Mesenchymal stem cell (in vitro differentiated cells and primary cell): Measurements from ENCODE around the gene ACHE.
A peak's percentile ranks its signal among the peaks of the same experiment; 100 is the strongest.

Experiments
- DNase-seq: peaks from one replicate; pipeline ENCODE4 v3.0.0-alpha.2; 2013
- H2AFZ ChIP-seq: one replicate; pipeline ENCODE4 v1.6.1; 2013; ENCODE audit warnings: low read depth, mild to moderate bottlenecking, control low read depth, inconsistent platforms, low read length, moderate library complexity
- H2AK5ac ChIP-seq: 2 replicates; pipeline ENCODE4 v1.6.1; 2013; ENCODE audit warnings: low read length, moderate library complexity, mild to moderate bottlenecking, inconsistent platforms; ENCODE audit not compliant: severe bottlenecking
- H2BK120ac ChIP-seq: one replicate; pipeline ENCODE4 v1.6.1; 2013; ENCODE audit warnings: low read depth, mild to moderate bottlenecking, inconsistent platforms, low read length, moderate library complexity
- H2BK12ac ChIP-seq, 2 experiments: one replicate each; pipeline ENCODE4 v1.6.1; 2013; ENCODE audit warnings: inconsistent platforms in 2 of 2, low read length in 2 of 2, mild to moderate bottlenecking in 2 of 2, moderate library complexity in 2 of 2, control low read depth in 1 of 2
- H2BK15ac ChIP-seq: one replicate; pipeline ENCODE4 v1.6.1; 2013; ENCODE audit warnings: mild to moderate bottlenecking, low read depth, inconsistent platforms; ENCODE audit not compliant: poor library complexity, severe bottlenecking
- H2BK5ac ChIP-seq: 2 replicates; pipeline ENCODE4 v1.6.1; 2013; ENCODE audit warnings: low read depth, mild to moderate bottlenecking, low read length, control low read depth, inconsistent platforms; ENCODE audit not compliant: poor library complexity, severe bottlenecking
- H3K14ac ChIP-seq, 2 experiments: one replicate each; pipeline ENCODE4 v1.6.1; 2013; ENCODE audit warnings: inconsistent platforms in 2 of 2, low read length in 2 of 2, control low read depth in 1 of 2, mild to moderate bottlenecking in 1 of 2, moderate library complexity in 1 of 2
- H3K18ac ChIP-seq, 2 experiments: one replicate each; pipeline ENCODE4 v1.6.1; 2013; ENCODE audit warnings: inconsistent platforms in 2 of 2, low read length in 2 of 2, control low read depth in 1 of 2, low read depth in 1 of 2, mild to moderate bottlenecking in 1 of 2
- H3K23ac ChIP-seq, 2 experiments: one replicate each; pipeline ENCODE4 v1.6.1; 2013; ENCODE audit warnings: inconsistent platforms in 2 of 2, low read length in 2 of 2, mild to moderate bottlenecking in 2 of 2, moderate library complexity in 2 of 2, control low read depth in 1 of 2
- H3K27ac ChIP-seq: 2 replicates; pipeline ENCODE4 v1.5.1; 2013; ENCODE audit warnings: mild to moderate bottlenecking, moderate library complexity, low read length, control low read depth, inconsistent platforms; ENCODE audit not compliant: poor library complexity, severe bottlenecking
- H3K27me3 ChIP-seq, 2 experiments: 2 replicates each; pipeline versions ENCODE4 v1.6.1 to v1.7.0; 2013; ENCODE audit warnings: low read length in 2 of 2, mild to moderate bottlenecking in 2 of 2, moderate library complexity in 2 of 2, control low read depth in 1 of 2, inconsistent platforms in 1 of 2; ENCODE audit not compliant: control insufficient read depth in 1 of 2, insufficient read depth in 1 of 2
- H3K36me3 ChIP-seq, 2 experiments: 2 replicates each; pipeline versions ENCODE4 v1.6.1 to v1.7.0; 2013; ENCODE audit warnings: low read length in 2 of 2, control low read depth in 1 of 2, inconsistent platforms in 1 of 2, low read depth in 1 of 2, mild to moderate bottlenecking in 1 of 2; ENCODE audit not compliant: insufficient read depth in 2 of 2, control insufficient read depth in 1 of 2
- H3K4ac ChIP-seq, 2 experiments: one replicate each; pipeline ENCODE4 v1.6.1; 2013; ENCODE audit warnings: inconsistent platforms in 2 of 2, low read length in 2 of 2, mild to moderate bottlenecking in 2 of 2, moderate library complexity in 2 of 2, control low read depth in 1 of 2, low read depth in 1 of 2
- H3K4me1 ChIP-seq: 2 replicates; pipeline ENCODE4 v1.6.1; 2013; ENCODE audit warnings: low read depth, low read length, control low read depth; ENCODE audit not compliant: control insufficient read depth, insufficient read depth
- H3K4me2 ChIP-seq: 2 replicates; pipeline ENCODE4 v1.6.1; 2013; ENCODE audit warnings: low read length, mild to moderate bottlenecking, inconsistent platforms; ENCODE audit not compliant: poor library complexity, severe bottlenecking
- H3K4me3 ChIP-seq, 2 experiments: 2 replicates each; pipeline versions ENCODE4 v1.5.1 to v1.7.0; 2013; ENCODE audit warnings: low read length in 2 of 2, mild to moderate bottlenecking in 2 of 2, control low read depth in 1 of 2, low read depth in 1 of 2; ENCODE audit not compliant: insufficient read depth in 1 of 2
- H3K79me1 ChIP-seq: replicated peaks from 2 replicates; pipeline ENCODE4 v1.6.1; 2013; ENCODE audit warnings: mild to moderate bottlenecking, control low read depth, low read length, inconsistent platforms; ENCODE audit not compliant: poor library complexity, severe bottlenecking
- H3K9ac ChIP-seq: 2 replicates; pipeline ENCODE4 v1.7.0; 2013; ENCODE audit warnings: mild to moderate bottlenecking, low read length, moderate library complexity
- H3K9me3 ChIP-seq: 2 replicates; pipeline ENCODE4 v1.7.0; 2013; ENCODE audit warnings: mild to moderate bottlenecking, low read length; ENCODE audit not compliant: control insufficient read depth
- H4K8ac ChIP-seq: one replicate; pipeline ENCODE4 v1.6.1; 2013; ENCODE audit warnings: inconsistent platforms, mild to moderate bottlenecking, low read length, moderate library complexity
- H4K91ac ChIP-seq: one replicate; pipeline ENCODE4 v1.6.1; 2013; ENCODE audit warnings: mild to moderate bottlenecking, low read length, inconsistent platforms
- WGBS: methylation state at CpG from one replicate; pipeline ENCODE4 v1.1.7; 2013; ENCODE audit warnings: mixed read lengths; 5-methylcytosine and 5-hydroxymethylcytosine counted together

The ACHE gene

DNA sequence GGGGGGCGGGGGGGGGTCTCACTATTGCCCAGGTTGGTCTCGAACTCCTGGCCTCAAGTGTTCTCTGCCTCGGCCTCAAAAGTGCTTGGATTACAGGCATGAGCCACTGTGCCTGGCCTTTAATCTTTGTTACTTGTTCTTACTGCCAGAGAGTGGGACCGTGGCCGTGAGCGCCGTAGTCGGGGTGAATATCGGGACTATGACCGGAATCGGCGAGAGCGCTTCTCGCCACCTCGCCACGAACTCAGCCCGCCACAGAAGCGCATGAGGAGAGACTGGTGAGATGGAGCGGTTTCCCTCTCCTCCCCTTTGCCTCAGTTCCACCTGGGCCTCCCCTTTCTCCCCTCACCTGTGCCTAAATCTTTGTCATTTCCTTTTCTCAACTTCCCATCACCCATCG, 14.6 kb downstream of the ACHE start:
- WGBS, result 98% methylated on average over 20 of the region's 20 CpGs
- Histone ChIP-seq H3K4ac (no peak overlapping the region), H3K27ac (no peak overlapping the region), H2BK5ac (no peak overlapping the region), H2AK5ac (no peak overlapping the region), H2AFZ (no peak overlapping the region), H3K36me3 (peaks cover 79 to 92% of the 10 kb centered on the region in 2 experiments), H3K9ac (no peak overlapping the region), H4K91ac (no peak overlapping the region), H3K79me1 (peaks cover 33% of the 10 kb centered on the region), H2BK120ac (no peak overlapping the region), H3K4me2 (no peak overlapping the region), H3K23ac (no peak overlapping the region), H2BK15ac (no peak overlapping the region), H3K9me3 (no peaks in the 10 kb centered on the region), H3K14ac (no peak overlapping the region), H2BK12ac (no peak overlapping the region), H3K27me3 (no peaks in the 10 kb centered on the region), H3K18ac (no peak overlapping the region), H3K4me1 (peaks cover 13% of the 10 kb centered on the region), H4K8ac (no peak overlapping the region), H3K4me3 (no peak overlapping the region)
- DNase-seq, result no peak

- Histone ChIP-seq H3K79me1 (peaks cover 32% of the 10 kb centered on the region), H3K23ac (no peak overlapping the region), H3K36me3 (peaks cover 74 to 87% of the 10 kb centered on the region in 2 experiments), H2BK12ac (no peak overlapping the region), H2BK120ac (no peak overlapping the region), H3K9me3 (no peaks in the 10 kb centered on the region), H3K27me3 (no peaks in the 10 kb centered on the region), H3K18ac (no peak overlapping the region), H2AK5ac (no peak overlapping the region), H2BK5ac (no peak overlapping the region), H3K14ac (no peak overlapping the region), H4K8ac (no peak overlapping the region), H3K4me1 (peaks cover 16% of the 10 kb centered on the region), H3K4me3 (no peak overlapping the region), H3K27ac (no peak overlapping the region), H3K4me2 (no peak overlapping the region), H2BK15ac (no peak overlapping the region), H2AFZ (no peak overlapping the region), H3K9ac (no peak overlapping the region), H4K91ac (no peak overlapping the region), H3K4ac (no peak overlapping the region)
- DNase-seq, result no peak
- 91% methylated on average over 7 of the region's 7 CpGs for WGBS
Observed at GRCh38 chr7:100880645-100881044, 15.0 kb downstream of the ACHE start.

DNA sequence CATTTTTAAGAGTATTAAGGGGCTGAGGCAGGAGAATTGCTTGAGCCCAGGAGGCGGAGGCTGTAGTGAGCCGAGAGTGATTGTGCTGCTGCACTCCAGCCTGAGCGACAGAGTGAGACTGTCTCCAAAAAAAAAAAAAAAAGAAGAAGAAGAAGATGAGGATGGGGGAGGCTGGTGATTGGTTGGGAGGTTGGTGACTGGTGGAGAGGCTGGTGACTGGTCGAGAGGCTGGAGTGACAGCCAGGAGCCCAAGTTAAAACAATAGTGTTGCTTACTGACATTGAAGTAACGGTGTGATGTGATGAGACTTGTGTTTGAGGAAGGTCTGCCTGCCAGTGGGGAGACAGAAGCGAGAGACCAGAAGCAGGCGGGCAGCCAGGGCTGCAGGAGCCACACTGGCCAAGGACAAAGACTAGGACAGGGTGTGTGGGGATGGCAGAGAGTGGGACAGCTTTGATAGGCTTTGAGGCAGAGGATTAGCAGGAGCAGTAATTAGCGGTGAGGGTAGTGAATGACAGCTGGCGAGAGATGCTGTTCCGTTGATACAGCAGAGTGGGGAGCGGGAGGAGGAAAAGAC, 15.9 kb downstream of the ACHE start:
- H4K91ac ChIP-seq, result no peak overlapping the region
- H3K4me1 ChIP-seq, result peaks cover 16% of the 10 kb centered on the region
- peak overlapping the region in 1 of 2 experiments; percentile 57 for H2BK12ac ChIP-seq
- no peak overlapping the region for H3K4ac ChIP-seq
- no peak overlapping the region for H3K4me2 ChIP-seq
- H3K27ac ChIP-seq, result no peak overlapping the region
- H4K8ac ChIP-seq, result peak overlapping the region; percentile 64
- DNase-seq, result no peak
- H3K14ac ChIP-seq, result no peak overlapping the region
- no peaks in the 10 kb centered on the region for H3K9me3 ChIP-seq
- no peaks in the 10 kb centered on the region for H3K27me3 ChIP-seq
- no peak overlapping the region for H2BK120ac ChIP-seq
- no peak overlapping the region for H2AFZ ChIP-seq
- WGBS, result 92% methylated on average over 11 of the region's 11 CpGs
- no peak overlapping the region for H3K18ac ChIP-seq
- H3K9ac ChIP-seq, result peak overlapping the region; percentile 18
- H2AK5ac ChIP-seq, result no peak overlapping the region
- no peak overlapping the region for H2BK5ac ChIP-seq
- no peak overlapping the region for H3K4me3 ChIP-seq
- peaks cover 28% of the 10 kb centered on the region for H3K79me1 ChIP-seq
- peaks cover 65 to 78% of the 10 kb centered on the region in 2 experiments for H3K36me3 ChIP-seq
- H3K23ac ChIP-seq, result peak overlapping the region in 1 of 2 experiments; percentile 85
- no peak overlapping the region for H2BK15ac ChIP-seq

DNA sequence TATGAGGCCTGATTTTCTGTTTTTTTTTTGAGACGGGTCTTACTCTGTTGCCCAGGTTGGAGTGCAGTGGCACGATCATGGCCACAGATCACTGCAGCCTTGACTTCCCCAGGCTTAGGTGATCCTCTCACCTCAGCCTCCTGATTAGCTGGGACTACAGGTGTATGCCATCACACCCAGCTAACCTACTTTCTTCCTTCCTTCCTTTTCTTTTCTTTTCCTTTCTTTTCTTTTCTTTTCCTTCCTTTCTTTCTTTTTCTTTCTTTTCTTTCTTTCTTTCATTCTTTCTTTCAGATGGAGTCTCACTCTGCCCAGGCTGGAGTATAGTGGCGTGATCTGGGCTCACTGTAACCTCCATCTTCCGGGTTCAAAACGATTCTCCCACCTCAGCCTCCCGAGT, 17.0 kb downstream of the ACHE start:
- Histone ChIP-seq H2AK5ac (no peak overlapping the region), H2BK12ac (no peak overlapping the region), H2BK5ac (no peak overlapping the region), H2BK120ac (no peak overlapping the region), H3K36me3 (peaks cover 63 to 76% of the 10 kb centered on the region in 2 experiments), H3K14ac (no peak overlapping the region), H4K91ac (no peak overlapping the region), H3K23ac (no peak overlapping the region), H3K4me2 (no peak overlapping the region), H2AFZ (no peak overlapping the region), H3K79me1 (peaks cover 25% of the 10 kb centered on the region), H3K9ac (peak overlapping the region; percentile 29), H3K4me3 (no peak overlapping the region), H3K27me3 (no peaks in the 10 kb centered on the region), H2BK15ac (no peak overlapping the region), H3K18ac (no peak overlapping the region), H3K4ac (no peak overlapping the region), H3K9me3 (no peaks in the 10 kb centered on the region), H3K27ac (no peak overlapping the region), H4K8ac (no peak overlapping the region), H3K4me1 (peaks cover 23% of the 10 kb centered on the region)
- DNase-seq, result no peak
- WGBS, result 98% methylated on average over 6 of the region's 6 CpGs
